NCI-H526 treated with DMSO at 0.1 percent for 48 hours (cell line): Measurements from ENCODE around the gene SMC1B.
"Not testable (repeated sequence)": the region's sequence is repeated elsewhere in the genome, so short reads cannot be mapped to it uniquely, and the experiment has no call there.

Source experiments
- DNase-seq: peaks from one replicate; lab custom pipeline; 2025; lab: John Stamatoyannopoulos, UW

SMC1B gene

DNA sequence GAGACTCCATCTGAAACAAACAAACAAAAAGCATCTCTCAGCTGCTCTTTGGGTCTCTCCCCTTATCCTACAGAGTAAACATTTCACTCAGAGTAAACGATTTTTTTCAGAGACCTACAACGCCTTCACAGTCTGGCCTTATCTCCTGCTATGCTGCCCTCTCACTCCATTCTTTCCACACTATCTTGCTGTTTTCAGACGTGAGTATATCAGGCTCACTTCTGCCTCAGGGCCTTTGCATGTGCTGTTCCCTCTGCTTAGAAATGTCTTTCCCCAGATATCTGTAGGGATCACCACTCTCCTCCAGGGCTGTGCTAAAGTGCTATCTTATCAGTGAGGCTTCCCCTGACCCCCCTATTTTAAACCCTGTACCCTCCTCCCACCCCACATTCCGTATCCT, 6.6 kb upstream of the SMC1B start:
- DNase-seq: no peak

DNA sequence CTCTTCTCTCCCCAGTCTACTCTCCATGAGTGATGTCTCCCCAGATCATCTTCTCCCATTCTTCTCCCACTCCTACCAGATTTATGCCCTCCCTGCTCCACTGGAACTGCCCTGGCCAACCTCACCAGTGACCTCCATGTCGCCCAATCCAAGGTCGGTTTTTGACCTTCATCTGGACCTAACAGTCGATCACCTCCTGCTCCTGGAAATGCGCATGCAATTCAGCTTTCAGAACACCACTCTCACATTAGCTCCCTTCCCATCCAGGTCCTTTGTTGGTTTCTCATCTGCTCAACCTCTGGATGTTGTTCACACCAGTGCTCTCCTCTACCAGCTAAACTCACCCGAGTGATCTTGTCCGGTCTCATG, 5.4 kb upstream of the SMC1B start:
- DNase-seq: no peak

GRCh38 chr22:45418056-45418769, 4.8 kb upstream of the SMC1B start:
- no peak for DNase-seq

DNA sequence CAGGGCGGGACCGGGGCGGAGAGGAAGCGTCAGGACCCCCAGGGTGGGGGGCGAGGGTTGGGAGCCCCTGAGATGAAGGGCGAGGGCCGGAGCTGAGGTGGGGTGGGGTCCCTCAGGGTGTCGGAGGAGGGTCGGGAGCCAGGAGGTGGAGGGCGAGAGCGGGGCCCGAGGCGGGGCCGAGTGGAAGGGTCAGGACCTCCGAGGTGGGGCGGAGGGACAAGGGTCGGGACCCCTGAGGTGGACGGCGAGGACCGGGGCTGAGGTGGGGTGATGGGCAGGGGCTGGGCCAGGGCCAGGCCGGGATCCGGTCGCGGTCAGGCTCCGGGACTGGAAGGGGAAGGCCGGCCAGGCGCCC, 409 bp downstream of the SMC1B start:
- DNase-seq: no peak

DNA sequence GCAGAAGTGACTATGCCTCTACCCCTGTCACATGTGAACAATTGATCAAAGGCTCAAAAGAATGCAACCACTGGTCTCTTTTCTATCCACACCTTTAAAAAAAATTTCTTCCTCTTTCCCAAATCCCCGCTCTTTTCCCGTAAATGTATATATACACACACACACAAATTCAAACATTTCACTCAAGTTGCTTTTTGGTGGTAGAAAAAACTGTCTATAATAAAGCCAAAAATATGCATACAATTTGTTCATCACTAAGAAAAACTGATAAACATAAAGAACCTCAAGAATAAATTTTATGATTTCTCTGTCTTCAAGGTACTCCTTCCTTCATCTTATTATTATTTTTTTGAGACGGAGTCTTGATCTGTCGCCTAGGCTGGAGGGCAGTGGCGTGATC, 5.6 kb downstream of the SMC1B start:
- no peak for DNase-seq

DNA sequence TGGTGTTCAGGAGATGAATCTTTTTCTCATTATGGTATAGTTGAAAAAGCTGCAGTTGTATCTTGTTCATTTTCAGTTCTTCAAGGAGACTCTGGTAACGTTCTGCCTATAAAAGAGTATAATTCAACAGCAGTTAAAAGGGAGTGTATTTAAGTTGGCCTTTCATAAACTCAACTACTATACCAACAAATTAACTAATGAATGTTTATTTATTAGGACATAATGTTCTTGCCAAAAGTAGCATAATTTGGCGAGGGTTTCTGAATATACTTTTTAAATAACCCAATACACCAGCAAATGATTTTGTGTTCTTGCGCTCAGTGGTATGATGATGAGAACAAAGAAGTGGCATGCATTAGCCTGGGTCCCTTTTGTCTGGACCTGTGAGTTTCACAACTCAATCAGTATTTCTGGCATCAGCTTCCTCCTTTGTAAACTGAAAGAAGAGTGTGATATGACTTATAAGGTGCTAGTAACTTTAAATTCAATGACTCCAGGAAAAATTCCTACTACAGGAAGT, 10.9 kb downstream of the SMC1B start:
- no peak for DNase-seq

- no peak for DNase-seq
Observed at GRCh38 chr22:45399712-45400445, 13.5 kb downstream of the SMC1B start.

DNA sequence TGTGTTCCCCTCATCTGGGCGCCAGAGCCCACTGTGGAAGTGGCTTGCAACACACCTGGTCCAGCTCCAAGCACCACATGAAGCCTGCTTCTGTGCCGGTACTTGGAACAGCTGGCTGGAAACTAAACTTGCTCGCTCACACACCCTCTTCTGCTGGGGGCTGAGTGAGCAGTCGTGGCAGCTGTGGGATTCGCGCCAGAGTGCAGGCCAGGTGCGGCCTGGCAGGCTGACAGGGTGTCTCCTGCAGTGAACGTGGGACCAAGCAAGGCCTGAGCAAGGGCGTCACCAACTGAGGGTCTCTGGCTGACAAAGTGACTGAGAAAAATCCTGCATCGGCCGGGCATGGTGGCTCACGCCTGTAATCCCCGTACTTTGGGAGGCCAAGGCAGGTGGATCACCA, 15.2 kb downstream of the SMC1B start:
- no peak for DNase-seq

- no peak for DNase-seq
Observed at GRCh38 chr22:45397806-45398205, 15.6 kb downstream of the SMC1B start.

- DNase-seq: no peak
Observed at GRCh38 chr22:45389546-45389945, 23.9 kb downstream of the SMC1B start.

DNA sequence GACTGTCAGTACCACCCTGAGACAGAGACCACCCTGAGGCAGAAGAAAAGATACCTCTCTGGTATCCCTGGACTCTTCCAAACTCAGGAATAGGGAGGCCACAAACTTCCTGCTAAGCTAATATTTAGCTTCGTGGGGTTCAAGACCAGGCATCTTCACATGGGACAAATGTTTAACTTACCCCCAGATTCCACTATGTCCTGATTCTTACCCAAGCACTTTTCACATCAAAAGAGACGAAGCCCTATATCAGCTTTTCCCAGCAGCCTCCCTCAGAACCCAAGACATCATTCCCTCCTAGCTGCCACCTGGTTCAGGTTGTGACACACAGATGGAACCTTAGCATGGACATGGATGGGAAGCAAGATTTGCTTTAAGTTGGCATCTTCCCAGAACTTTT, 32.1 kb downstream of the SMC1B start:
- no peak for DNase-seq

DNA sequence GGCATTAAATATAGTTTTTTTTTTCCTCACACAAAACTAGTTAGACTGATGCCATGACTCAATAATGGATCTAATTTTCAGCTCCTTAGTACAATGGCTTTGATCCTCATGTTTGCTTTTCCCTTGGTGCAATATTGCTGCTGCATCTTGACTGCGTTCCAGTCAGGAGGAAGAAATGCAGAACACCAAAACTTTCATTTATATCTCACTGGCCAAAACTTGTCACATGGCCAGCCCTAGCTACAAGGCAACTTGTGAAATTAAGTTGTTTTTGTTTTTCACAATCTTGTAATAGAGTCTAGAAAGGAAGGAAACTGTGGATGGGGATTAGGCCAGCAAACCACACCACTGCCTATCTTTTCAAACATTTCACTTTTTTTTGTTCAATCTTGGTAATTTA, 36.7 kb downstream of the SMC1B start:
- DNase-seq: no peak

GRCh38 chr22:45376009-45376408, 37.4 kb downstream of the SMC1B start:
- no peak for DNase-seq

GRCh38 chr22:45373592-45373991, 39.8 kb downstream of the SMC1B start:
- DNase-seq: not testable (repeated sequence)

DNA sequence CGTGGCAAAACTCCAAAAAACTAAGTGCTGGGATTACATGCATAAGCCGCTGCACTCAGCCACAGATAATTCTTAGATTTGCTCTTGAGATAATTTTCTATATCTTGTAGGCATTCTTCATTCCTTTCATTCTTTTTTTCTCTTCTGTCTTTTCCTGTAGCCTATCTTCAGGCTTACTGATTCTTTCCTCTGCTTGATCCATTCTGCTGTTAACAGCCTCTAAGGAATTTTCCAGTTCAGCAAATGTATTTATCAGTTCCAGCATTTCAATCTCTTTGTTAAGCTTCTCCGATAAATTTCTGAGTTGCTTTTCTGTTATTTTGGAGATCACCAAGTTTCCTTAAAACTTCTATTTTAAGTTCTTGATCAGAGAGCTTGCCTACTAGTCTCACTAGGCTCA, 46.7 kb downstream of the SMC1B start:
- no peak for DNase-seq

GRCh38 chr22:45359627-45360026, 53.8 kb downstream of the SMC1B start:
- DNase-seq: no peak

GRCh38 chr22:45358127-45358526, 55.3 kb downstream of the SMC1B start:
- no peak for DNase-seq

DNA sequence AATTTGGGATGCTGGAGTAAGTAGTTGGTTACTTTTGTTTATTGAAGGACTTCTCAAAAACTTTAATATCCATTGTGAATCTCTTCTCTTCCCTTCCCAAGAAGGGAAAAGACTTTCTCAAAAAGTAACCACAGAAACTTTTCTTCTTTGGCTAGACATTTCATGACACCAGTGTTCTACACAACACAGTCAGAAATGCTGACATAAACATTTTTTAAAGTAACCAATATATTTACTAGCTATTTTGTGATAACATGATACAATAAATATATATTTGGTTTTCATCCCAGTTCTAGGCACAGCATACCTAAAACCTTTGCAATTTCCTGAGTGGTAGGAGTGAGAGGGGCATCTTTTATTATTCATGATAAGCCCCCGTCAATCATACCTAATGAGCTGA, 55.9 kb downstream of the SMC1B start:
- DNase-seq: no peak

DNA sequence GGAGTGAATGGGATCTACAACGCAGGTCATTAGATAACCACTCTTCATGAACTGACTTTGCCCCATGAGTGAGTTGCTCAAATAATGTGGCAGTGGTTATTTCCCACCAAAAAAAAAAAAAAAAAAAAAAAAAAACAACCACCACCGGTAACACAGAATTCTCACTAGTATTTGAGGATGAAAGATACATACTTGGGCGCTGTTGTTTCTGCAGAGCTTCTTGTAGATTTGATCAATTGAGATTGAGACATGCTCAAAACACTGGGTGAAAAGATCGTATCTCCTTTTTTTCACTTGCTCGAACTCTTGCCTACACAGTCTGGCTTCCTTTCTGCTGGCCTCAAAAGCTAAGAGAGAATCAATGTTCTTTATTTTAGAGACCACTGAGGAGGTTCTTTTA, 59.6 kb downstream of the SMC1B start:
- no peak for DNase-seq

GRCh38 chr22:45352757-45353156, 60.6 kb downstream of the SMC1B start:
- DNase-seq: not testable (repeated sequence)

DNA sequence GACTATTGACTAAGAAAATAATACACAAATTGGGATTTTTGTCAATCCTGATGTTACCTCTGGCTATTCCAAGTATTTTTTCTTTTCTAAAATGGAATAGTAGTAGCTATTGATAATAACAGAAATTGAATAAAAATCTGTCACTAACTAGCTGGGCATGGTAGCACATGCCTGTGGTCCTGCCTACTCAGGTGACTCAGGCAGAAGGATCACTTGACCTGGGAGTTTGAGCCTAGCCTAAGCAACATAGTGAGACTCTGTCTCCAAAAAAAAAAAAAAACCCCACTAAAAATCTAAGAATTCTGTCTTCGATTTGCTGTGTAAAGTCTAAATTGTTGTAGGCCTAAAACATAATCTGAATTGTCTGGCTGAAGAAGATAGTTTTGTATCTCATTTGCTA, 61.4 kb downstream of the SMC1B start:
- DNase-seq: no peak

GRCh38 chr22:45349916-45350315, 63.5 kb downstream of the SMC1B start:
- no peak for DNase-seq

- no peak for DNase-seq
Observed at GRCh38 chr22:45344334-45344733, 69.1 kb downstream of the SMC1B start.

- DNase-seq: no peak
Observed at GRCh38 chr22:45343143-45343542, 70.3 kb downstream of the SMC1B start.
